Colonic mucosa (tissue), 4 donors: ENCODE measurements around the gene BCCIP. TPM values are rescaled to one million over a fixed set of nuclear protein-coding genes. Genes with fewer than 3 reads are reported as not detected.

Experiments
- DNase-seq: peaks from one replicate; pipeline ENCODE4 v3.0.0-alpha.2; 2020
- H3K27ac ChIP-seq: fragments of 200-600 bp; one replicate; pipeline ENCODE4 v1.8.0; 2021
- H3K27me3 ChIP-seq: fragments of 200-600 bp; one replicate; pipeline ENCODE4 v1.8.0; 2021
- H3K36me3 ChIP-seq: fragments of 200-600 bp; one replicate; pipeline ENCODE4 v1.8.0; 2021
- H3K4me1 ChIP-seq: fragments of 200-600 bp; one replicate; pipeline ENCODE4 v1.8.0; 2021; ENCODE audit warnings: mild to moderate bottlenecking
- H3K4me3 ChIP-seq: fragments of 200-600 bp; one replicate; pipeline ENCODE4 v1.8.0; 2021
- H3K9ac ChIP-seq, 2 donors: one replicate each; pipeline ENCODE4 v1.7.0; 2013; ENCODE audit warnings: control low read depth in 2 of 2, low read depth in 2 of 2, low read length in 2 of 2
- H3K9me3 ChIP-seq: fragments of 200-600 bp; one replicate; pipeline ENCODE4 v1.8.0; 2021
- CTCF ChIP-seq: fragments of 200-600 bp; IDR thresholded peaks from one replicate; pipeline ENCODE4 v1.8.0; 2022; ENCODE audit warnings: antibody characterized with exemption, mild to moderate bottlenecking
- intact Hi-C: fragments of 100-400 bp; cut with DNase I; formaldehyde crosslinking; loops from one replicate; pipeline ENCODE4 v1.14.1; 2022
- total RNA-seq, 2 donors: library from RNA; stranded (reverse); fragmentation: NEBNext Ultra II Directional in 1 of 2; extraction: Animal tissue kit (Norgen Biotek cat#: 25700) in 1 of 2; gene quantifications; one replicate each; pipeline ENCODE4 v1.2.1, GENCODE V29; 2021
- donor health status: healthy.
- donor health status: DM: no; HTN: no; CAD: no.
- donor health status: DM: no; HTN: no; CAD: no.

The BCCIP gene
- total RNA-seq, 2 donors from 2014 or later: 36.0 to 67.2 TPM

GRCh38 chr10:125823663-125824251 is 411 bp downstream of the BCCIP start:
- Histone ChIP-seq H3K9ac (peak overlapping the region; percentile 82 to 91), H3K27ac (peak overlapping the region; percentile 76), H3K4me3 (peak overlapping the region; percentile 83), H3K9me3 (no peaks in the 10 kb centered on the region), H3K27me3 (no peaks in the 10 kb centered on the region), H3K36me3 (peaks cover 7% of the 10 kb centered on the region), H3K4me1 (peaks cover 5% of the 10 kb centered on the region)
- DNase-seq: peak; percentile 25
- intact Hi-C loops: loop anchor here (5.0 kb wide), 1 partner anchor 101 kb away; no protein-coding TSS in a partner anchor
- no peak for TF ChIP-seq CTCF

- no peak overlapping the region for H3K4me3 ChIP-seq
- TF ChIP-seq CTCF: no peak
These were observed 1.4 kb downstream of the BCCIP start for GRCh38 chr10:125824736-125825135.

GRCh38 chr10:125827133-125827532 is 3.8 kb downstream of the BCCIP start:
- no peak overlapping the region for H3K4me3 ChIP-seq
- peaks cover 10% of the 10 kb centered on the region for H3K36me3 ChIP-seq
- no peak overlapping the region for H3K27ac ChIP-seq
- H3K4me1 ChIP-seq: peaks cover 5% of the 10 kb centered on the region
- no peaks in the 10 kb centered on the region for H3K9me3 ChIP-seq
- H3K27me3 ChIP-seq: no peaks in the 10 kb centered on the region
- DNase-seq: no peak
- no peak for TF ChIP-seq CTCF
- no peak overlapping the region for H3K9ac ChIP-seq
- intact Hi-C loops: no loop called here

More at GRCh38 chr10:125824736-125825135, 1.4 kb downstream of the BCCIP start:
- peaks cover 5% of the 10 kb centered on the region for H3K4me1 ChIP-seq
- H3K27ac ChIP-seq: no peak overlapping the region
- H3K36me3 ChIP-seq: peaks cover 7% of the 10 kb centered on the region
- no peak for DNase-seq
- no peaks in the 10 kb centered on the region for H3K27me3 ChIP-seq
- no peaks in the 10 kb centered on the region for H3K9me3 ChIP-seq
- intact Hi-C loops: loop anchor here (5.0 kb wide), 1 partner anchor 102 kb away; no protein-coding TSS in a partner anchor
- peak overlapping the region in 1 of 2 donors; percentile 91 for H3K9ac ChIP-seq

- peaks cover 10% of the 10 kb centered on the region for H3K36me3 ChIP-seq
- H3K9me3 ChIP-seq: no peaks in the 10 kb centered on the region
- intact Hi-C loops: no loop called here
- H3K27ac ChIP-seq: no peak overlapping the region
- no peak for TF ChIP-seq CTCF
- H3K4me3 ChIP-seq: no peak overlapping the region
- no peak overlapping the region for H3K9ac ChIP-seq
- no peaks in the 10 kb centered on the region for H3K27me3 ChIP-seq
- peaks cover 5% of the 10 kb centered on the region for H3K4me1 ChIP-seq
- DNase-seq: no peak
These were observed 5.0 kb downstream of the BCCIP start for GRCh38 chr10:125828311-125828710.

- no peak for TF ChIP-seq CTCF
- no peaks in the 10 kb centered on the region for H3K4me1 ChIP-seq
- H3K9ac ChIP-seq: no peak overlapping the region
- intact Hi-C loops: no loop called here
- no peak overlapping the region for H3K4me3 ChIP-seq
- H3K36me3 ChIP-seq: peaks cover 27% of the 10 kb centered on the region
- no peak overlapping the region for H3K27ac ChIP-seq
- DNase-seq: no peak
- H3K27me3 ChIP-seq: no peaks in the 10 kb centered on the region
- no peaks in the 10 kb centered on the region for H3K9me3 ChIP-seq
These were observed 13.4 kb downstream of the BCCIP start for GRCh38 chr10:125836746-125837145.
